OCI-LY1 (cell line): Measurements from ENCODE around the gene TEC.

Experiments used
- CTCF ChIP-seq: fragments of 200-600 bp; sonication (generic), shearing (Covaris generic); IDR thresholded peaks from 2 replicates; pipeline ENCODE4 v1.5.1; 2017; ENCODE audit warnings: mild to moderate bottlenecking, antibody characterized with exemption, low read length, moderate library complexity, mixed read lengths
- EZH2 ChIP-seq: fragments of 200-600 bp; sonication (generic), shearing (Covaris generic); IDR thresholded peaks from 2 replicates; pipeline ENCODE4 v1.8.0; 2017; ENCODE audit warnings: borderline replicate concordance, mixed run types, mild to moderate bottlenecking, antibody characterized with exemption, low read length, moderate library complexity, mixed read lengths

GRCh38 chr4:48250980-48251379, 18.7 kb downstream of the TEC start:
- TF ChIP-seq EZH2 (no peak), CTCF (no peak)
